Measurements from ENCODE around the gene AMIGO2.

- TF ChIP-seq EZH2 (IDR thresholded peaks at IDR 0.05; ENCODE audit: borderline replicate concordance, low read length) = no peak
- TF ChIP-seq CTCF (conservative IDR thresholded peaks at IDR 0.05 in 1 of 2, IDR thresholded peaks at IDR 0.05 in 1 of 2; ENCODE audit: extremely low read depth in 1 of 2, insufficient read depth in 1 of 2, low read depth in 1 of 2, low read length in 2 of 2) = no peak
These were observed 4.4 kb upstream of the AMIGO2 start for GRCh38 chr12:47084172-47084571.

All from mammary epithelial cell (primary cell).